CD4-positive, alpha-beta T cell treated with Interleukin-21 for 1 hour (primary cell): Measurements from ENCODE around the gene MTLN.
"Not testable (repeated sequence)": the region's sequence is repeated elsewhere in the genome, so short reads cannot be mapped to it uniquely, and the experiment has no call there.

ENCODE experiments used
- DNase-seq: peaks from one replicate; pipeline ENCODE4 v3.0.0-alpha.2; 2020

MTLN gene

DNA sequence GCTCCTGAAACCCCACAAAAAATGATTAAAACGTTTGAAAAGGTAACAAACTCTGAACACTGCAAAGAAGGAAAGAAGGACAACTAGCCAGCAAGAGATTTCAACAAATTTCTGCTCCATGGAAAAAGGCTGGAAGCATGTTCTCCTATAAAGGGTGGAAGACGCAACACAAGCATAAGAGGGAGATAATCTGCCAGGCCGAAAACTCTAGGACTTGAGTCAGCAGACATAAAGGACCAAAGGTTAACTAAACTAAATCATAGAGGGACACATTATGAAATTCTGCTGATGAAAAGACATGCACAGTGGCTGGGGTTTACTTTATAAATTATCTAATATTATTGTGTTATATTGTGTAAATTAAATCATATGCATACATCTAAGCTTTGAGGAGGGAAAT is 14.3 kb downstream of the MTLN start:
- no peak for DNase-seq

DNA sequence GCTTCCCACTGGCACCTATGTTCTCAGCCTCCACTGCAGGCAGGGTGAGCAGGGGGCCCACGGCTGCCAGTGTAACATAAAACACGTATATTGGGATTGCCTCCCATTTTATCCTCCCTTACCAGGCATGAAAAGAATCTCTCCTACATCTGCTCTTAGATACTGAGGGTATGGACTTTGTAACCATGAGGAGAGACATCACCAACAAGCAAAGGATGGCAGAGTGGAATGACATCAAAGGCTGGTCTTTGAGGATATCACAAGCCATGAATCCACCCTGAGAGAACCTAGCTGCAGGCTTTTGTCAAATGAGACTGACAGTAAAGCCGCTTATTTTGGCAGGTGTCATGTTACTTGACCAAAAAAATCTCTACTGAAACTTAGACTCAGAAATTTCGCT is 14.9 kb downstream of the MTLN start:
- no peak for DNase-seq

DNA sequence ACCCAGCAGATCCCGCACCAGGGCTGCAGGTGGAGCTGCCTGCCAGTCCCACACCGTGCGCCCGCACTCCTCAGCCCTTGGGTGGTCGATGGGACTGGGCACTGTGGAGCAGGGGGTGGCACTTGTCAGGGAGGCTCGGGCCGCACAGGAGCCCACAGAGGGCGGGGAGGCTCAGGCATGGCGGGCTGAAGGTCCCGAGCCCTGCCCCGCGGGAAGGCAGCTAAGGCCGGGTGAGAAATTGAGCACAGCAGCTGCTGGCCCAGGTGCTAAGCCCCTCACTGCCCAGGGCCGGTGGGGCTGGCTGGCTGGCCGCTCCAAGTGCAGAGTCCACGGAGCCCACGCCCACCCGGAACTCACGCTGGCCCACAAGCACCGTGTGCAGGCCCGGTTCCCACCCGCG is 22.2 kb downstream of the MTLN start:
- DNase-seq = not testable (repeated sequence)

DNA sequence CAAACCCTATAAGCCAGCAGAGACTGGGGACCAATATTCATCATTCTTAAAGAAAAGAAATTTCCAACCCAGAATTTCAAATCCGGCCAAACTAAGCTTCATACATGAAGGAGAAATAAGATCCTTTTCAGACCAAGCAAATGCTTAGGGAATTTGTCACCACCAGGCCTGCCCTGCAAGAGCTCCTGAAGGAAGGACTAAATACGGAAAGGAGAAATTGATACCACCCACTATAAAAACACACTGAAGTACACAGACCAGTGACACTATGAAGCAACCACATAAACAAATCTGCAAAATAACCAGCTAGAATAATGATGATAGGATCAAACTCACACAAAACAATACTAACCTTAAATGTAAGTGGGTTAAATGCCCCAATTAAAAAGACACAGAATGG is 29.9 kb downstream of the MTLN start:
- DNase-seq = no peak

DNA sequence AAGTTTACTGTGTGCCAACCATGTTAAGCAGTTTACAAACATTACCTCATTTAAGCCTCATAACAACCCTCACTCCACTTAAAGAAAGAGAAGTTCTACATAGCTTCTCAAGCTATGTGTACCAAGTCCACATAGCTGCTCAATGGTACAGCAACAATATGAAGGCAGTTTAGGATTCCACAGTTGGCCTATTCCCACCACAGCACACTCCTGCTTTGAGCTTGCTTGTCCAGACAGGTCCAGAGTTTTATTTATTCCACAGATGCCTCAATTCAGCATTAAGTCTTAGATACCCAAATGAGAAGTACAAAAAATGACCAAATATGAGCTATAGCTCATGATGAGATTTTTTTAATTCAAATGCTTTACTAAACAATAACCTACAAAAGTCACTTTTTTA is 32.3 kb downstream of the MTLN start:
- DNase-seq = no peak

DNA sequence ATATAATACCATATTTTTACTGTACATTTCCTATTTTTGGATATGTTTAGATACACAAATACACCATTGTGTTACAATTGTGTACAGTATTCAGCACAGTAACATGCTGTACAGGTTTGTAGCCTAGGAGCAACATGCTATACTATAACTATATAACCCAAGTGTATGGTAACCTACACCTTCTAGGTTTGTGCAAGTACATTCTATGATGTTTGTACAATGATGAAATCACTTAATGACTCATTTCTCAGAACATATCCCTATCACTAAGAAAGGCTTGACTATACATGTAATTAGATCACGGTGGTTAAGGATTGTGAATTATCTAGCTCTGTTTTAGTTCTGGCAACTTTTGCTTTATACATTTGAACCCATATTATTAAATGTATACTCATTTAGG is 38.8 kb downstream of the MTLN start:
- DNase-seq = no peak

DNA sequence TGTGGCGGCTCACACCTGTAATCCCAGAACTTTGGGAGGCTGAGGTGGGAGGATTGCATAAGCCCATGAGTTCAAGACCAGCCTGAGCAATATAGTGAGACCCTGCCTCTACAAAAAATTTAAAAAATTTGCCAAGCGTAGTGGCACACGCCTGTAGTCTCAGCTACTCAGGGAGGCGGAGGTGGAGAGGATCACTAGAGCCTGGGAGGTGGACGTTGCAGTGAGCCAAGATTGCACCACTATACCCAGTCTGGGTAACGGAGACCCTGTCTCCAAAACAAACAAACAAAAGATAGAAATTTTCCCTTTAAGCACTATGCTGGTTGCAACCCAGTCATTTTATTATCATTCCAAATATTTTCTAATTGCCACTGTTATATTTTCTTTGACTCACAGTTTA is 39.8 kb downstream of the MTLN start:
- DNase-seq = no peak

DNA sequence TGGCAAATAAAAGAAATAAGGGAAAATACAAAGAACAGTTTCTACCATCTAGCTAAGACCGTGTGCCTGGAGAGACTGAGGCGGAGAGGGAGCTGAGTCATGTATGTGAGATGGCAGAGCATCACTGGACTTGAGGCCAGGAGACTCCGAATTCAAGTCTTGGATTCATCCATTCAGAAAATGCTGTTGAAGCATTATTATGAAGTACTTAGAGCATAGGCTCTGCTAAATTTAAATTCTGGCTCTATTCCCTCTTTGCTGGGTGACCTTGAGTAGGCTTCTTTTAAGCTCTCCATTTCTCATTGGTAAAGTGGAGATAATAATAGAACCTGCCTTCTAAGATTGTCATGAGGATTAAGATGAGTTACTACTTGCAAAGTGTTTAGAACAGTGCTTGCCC is 42.2 kb downstream of the MTLN start:
- no peak for DNase-seq

DNA sequence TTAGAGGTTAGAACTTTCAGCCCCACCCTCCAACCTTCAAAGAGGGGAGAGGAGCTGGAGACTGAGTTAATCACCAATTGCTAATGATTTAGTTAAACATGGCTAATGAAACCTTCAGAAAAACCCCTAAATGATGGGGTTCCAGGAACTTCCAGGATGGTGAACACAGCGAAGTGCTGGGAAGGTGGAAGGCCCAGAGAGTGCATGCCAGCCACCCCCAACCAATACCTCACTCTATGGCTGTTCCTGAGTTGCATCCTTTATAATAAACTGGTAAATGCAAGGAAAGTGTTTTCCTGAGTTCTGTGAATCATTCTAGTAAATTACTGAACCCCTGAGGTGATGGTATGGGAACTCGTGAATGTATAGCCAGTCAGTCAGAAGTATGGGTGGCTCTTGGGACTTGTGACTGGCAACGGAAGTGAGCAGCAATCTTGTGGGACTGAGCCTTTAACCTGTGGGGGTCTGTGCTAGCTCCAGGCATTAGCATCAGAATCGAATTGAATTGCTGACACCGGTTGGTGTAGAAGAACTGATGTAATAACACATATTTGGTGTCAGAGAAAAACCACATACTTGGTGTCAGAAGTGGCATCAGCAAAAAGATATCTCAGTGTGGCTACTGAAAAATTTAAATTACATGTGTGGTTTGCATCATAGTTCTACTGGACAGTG is 44.9 kb downstream of the MTLN start:
- DNase-seq = no peak

DNA sequence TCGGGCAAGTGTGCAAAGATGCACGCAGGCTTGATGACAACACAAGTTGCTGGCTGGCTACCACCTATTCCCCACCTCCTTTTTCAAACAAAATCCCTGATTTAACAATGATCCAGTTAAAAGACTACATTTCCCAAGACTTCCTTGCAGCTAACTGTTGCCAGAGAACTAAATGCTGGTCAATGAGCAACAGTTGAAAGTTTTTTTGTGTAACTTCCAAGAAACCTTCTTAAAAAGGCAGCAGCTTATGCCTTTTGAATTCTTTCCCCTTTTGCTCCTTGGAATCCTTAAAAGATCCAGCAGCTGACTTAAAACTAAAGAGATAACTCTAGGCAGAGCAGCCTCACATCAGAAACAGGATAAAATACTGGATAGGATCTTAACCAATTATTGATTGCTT is 46.1 kb downstream of the MTLN start:
- DNase-seq = no peak
